Activated naive CD4-positive, alpha-beta T cell treated with anti-CD3 and anti-CD28 coated beads, Interleukin-2, amount 50 U/mL, for 16 hours (primary cell): Measurements from ENCODE around the gene RAB25.
"Not testable (repeated sequence)": the region's sequence is repeated elsewhere in the genome, so short reads cannot be mapped to it uniquely, and the experiment has no call there.

Source experiments
- DNase-seq: peaks from one replicate; pipeline ENCODE4 v3.0.0-alpha.2; 2020

The RAB25 gene

DNA sequence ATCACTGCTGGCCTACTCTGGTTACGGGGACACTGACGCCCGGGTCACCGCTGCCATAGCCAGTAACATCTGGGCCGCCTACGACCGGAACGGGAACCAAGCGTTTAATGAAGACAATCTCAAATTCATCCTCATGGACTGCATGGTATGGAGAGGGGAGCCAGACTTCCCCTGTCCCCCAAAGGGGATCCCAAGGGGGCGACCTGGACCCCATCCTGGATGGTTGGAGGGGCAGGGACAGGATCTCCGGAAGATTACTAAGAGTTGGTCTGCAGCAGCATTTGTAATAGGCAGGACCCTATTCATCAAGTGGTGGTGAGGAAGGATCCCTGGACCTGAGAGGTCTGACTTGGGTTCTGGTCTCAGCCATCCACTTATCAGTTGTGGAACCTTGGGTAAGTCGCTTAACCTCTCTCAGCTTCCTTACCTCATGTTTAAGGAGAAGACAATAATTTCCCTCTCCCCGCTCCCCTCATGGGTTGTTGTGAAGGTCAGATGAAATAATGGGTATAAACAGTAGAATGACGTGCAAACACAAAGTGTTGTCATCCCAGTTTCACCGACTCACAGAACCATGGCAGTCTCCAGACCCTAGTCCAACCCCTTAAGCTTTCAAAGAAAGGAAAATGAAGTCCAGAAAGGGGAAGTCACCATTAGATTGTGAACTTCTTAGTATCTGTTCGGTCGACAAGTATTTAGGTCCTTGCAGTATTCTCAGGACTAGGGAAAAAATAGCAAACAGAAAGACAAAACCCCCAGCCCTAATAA, 5.5 kb upstream of the RAB25 start:
- peak; percentile 25 for DNase-seq

DNA sequence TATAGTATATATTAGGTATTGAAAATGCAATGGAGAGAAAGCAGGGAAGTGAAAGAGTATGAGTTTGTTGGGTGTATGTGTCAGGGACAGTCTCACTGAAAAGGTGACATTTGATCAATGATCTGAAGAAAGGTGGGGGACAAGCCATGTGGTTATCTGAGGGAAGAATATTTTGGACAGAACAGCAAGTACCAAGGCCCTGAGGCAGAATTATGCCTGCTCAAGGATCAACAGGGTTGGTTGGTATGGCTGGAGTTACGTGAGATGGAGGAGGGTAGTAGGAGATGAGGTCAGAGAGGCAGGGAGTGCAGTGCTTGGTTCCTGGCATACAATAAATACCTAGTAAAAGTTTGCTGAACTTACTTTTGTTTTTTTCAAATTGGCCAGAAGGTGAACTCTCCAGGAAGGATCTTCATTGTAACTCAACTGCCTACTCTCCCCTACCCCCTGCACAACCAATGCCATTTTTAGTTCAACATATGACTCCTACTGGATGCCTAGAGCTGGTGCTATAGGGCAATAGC, 4.6 kb upstream of the RAB25 start:
- DNase-seq, result no peak

- no peak for DNase-seq
Observed at GRCh38 chr1:156062189-156062588, 1.2 kb downstream of the RAB25 start.

DNA sequence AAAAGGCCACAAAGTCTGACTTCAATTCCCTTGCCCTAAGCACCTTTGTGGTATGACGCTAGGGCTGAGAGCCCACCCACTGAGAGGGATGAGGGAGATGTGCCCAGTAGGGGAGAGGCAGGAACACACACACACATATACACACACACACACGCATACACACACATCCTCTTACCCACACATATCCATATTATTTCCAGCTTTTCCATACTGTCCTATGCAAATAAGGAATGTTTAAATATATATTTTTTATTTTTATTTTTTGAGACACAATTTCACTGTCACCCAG, 3.0 kb downstream of the RAB25 start:
- DNase-seq, result no peak

DNA sequence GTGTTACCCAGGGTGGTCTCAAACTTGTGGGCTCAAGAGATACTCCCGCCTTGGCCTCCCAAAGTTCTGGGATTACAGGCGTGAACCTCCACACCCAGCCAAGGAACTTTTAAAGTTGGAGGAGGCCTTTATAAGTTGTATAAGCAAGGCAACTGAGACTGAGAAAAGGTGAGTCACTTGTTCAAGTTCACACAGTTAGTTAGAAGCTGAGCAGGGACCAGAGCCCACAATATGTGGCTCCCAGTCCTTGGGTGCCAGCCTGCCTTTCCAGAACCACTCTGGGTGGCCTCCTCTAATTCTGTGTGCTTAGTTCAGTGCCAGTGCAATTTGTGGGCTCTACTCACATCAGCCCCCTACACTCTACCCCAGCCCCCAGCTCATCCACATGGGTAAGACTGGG, 3.7 kb downstream of the RAB25 start:
- no peak for DNase-seq

- DNase-seq, result no peak
Observed at GRCh38 chr1:156065212-156065611, 4.3 kb downstream of the RAB25 start.

DNA sequence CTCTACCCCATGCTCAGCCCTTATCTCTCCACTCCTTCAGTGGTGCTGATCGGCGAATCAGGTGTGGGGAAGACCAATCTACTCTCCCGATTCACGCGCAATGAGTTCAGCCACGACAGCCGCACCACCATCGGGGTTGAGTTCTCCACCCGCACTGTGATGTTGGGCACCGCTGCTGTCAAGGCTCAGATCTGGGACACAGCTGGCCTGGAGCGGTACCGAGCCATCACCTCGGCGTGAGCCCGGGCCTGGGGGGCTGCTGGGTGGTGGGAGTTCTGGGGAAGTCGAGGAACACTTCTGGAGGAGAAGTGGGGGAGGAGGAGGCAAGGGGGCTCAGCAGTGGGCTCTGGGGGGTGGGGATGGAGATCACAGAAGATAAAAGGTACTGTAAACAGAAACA, 4.9 kb downstream of the RAB25 start:
- no peak for DNase-seq

GRCh38 chr1:156067262-156067661, 6.3 kb downstream of the RAB25 start:
- no peak for DNase-seq

DNA sequence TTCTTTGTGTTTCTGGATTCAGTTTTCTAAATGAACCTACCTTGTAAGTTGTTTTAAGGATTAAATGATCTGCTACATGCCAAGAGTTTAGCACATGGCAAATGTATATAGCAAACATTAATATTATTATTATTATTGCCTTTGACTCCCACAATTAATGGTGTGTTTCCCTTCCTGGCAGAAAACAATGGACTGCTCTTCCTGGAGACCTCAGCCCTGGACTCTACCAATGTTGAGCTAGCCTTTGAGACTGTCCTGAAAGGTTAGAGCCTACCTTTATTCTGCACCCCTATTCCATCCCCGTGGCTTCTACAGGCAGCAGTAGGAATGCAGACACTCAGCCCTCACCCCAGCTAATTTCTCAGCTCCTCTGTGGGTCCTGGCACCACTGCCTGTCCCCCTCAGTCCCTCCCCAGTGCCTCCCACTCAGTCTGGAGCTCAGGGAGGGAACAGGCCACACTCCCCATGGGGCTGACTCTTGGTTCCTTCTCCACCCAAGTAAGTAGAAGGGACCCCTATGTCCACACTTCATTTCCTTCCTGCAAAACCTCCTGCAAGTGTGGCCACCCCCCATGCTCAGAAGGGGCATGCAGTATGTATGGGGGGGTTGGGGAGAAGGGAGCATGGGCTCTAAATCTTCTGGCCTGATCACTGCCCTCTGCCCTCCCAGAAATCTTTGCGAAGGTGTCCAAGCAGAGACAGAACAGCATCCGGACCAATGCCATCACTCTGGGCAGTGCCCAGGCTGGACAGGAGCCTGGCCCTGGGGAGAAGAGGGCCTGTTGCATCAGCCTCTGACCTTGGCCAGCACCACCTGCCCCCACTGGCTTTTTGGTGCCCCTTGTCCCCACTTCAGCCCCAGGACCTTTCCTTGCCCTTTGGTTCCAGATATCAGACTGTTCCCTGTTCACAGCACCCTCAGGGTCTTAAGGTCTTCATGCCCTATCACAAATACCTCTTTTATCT, 8.8 kb downstream of the RAB25 start:
- no peak for DNase-seq

GRCh38 chr1:156070548-156070947, 9.6 kb downstream of the RAB25 start:
- no peak for DNase-seq

GRCh38 chr1:156071332-156071816, 10.4 kb downstream of the RAB25 start:
- DNase-seq, result not testable (repeated sequence)

- DNase-seq, result no peak
Observed at GRCh38 chr1:156072251-156072650, 11.3 kb downstream of the RAB25 start.

GRCh38 chr1:156073110-156073687, 12.2 kb downstream of the RAB25 start:
- DNase-seq, result no peak

DNA sequence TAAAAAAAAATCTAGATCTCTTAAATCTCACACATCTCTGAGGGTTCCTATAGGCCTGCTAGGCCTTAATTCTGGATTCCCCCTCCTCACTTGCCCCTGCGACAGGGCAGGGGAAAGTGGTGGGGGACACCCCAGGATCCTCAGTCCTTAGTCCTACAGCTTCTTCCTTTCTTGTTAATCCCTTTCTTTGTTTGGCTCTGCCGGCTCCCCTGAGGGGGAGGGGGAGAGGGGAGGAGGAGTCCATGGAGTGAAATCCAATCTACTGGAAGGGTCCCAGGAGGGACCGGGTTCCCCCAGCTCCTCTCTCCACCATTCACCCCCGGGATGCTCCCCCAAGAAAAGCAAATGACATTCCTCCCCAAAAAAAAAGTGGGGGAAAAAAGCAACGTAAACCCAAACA, 12.8 kb downstream of the RAB25 start:
- DNase-seq, result no peak

GRCh38 chr1:156074661-156075060, 13.7 kb downstream of the RAB25 start:
- no peak for DNase-seq

DNA sequence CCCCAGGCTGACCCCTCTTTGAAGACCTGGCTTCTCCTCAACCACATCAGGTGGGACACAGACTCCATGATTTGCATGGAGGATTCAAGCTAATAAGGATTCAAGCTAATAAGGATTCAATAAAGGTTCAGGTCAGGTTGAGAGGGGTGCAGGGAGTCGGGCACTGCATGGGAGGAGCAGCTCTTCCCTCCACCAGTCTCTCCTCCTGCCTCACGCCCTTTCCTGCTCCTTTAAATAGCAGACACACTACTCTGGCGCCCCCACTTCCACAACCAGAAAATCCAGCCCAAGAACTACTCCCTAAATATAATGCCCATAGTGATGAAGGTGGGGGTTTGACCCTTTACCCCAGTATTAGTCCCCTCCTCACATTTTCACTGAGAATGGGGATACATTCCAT, 14.2 kb downstream of the RAB25 start:
- DNase-seq, result no peak

GRCh38 chr1:156075775-156076204, 14.8 kb downstream of the RAB25 start:
- DNase-seq, result no peak

GRCh38 chr1:156076609-156077429, 15.9 kb downstream of the RAB25 start:
- DNase-seq, result no peak

DNA sequence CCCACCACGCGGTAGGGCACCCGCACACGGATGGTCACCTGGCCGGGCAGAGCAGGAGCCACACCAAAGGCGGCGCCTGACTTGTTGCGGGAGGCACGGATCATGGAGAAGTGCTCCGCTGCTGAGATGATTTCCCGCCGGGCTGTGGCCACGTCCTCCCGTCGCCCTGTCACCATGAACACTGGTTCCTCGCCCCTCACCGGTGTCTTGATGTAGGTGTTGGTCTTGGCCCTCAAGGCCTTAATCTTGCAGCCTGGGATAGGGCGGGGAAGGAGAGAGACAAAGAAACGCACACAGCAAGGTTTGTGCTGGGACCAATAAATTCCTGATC, 16.4 kb downstream of the RAB25 start:
- DNase-seq, result no peak

DNA sequence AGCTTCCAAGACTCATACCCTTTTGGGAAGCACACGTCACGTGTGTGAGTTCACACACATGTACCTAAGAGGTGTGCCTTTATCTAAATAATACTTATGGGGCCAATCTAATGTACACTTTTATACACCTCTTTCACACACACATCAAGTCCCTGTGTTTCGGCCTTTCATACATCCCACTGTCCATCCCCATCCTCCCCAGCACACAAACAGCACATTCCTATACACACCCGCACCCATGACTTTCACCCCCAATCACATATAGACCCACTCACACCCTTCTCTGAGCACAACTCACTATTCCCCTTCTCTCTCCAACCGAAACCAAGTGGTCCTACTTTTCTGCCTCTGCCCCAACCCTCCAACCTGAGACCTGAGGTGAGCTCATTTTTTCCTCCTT, 17.8 kb downstream of the RAB25 start:
- no peak for DNase-seq

GRCh38 chr1:156079762-156080161, 18.8 kb downstream of the RAB25 start:
- DNase-seq, result no peak

- DNase-seq, result no peak
Observed at GRCh38 chr1:156080241-156080862, 19.4 kb downstream of the RAB25 start.
